Colonic mucosa (tissue), 4 donors: ENCODE data around the gene CAMTA1. TPM values are rescaled to one million over a fixed set of nuclear protein-coding genes. Genes with fewer than 3 reads are reported as not detected.

Experiments used
- DNase-seq: peaks from one replicate; pipeline ENCODE4 v3.0.0-alpha.2; 2020
- H3K27ac ChIP-seq: fragments of 200-600 bp; one replicate; pipeline ENCODE4 v1.8.0; 2021
- H3K27me3 ChIP-seq: fragments of 200-600 bp; one replicate; pipeline ENCODE4 v1.8.0; 2021
- H3K36me3 ChIP-seq: fragments of 200-600 bp; one replicate; pipeline ENCODE4 v1.8.0; 2021
- H3K4me1 ChIP-seq: fragments of 200-600 bp; one replicate; pipeline ENCODE4 v1.8.0; 2021; ENCODE audit warnings: mild to moderate bottlenecking
- H3K4me3 ChIP-seq: fragments of 200-600 bp; one replicate; pipeline ENCODE4 v1.8.0; 2021
- H3K9ac ChIP-seq, 2 donors: one replicate each; pipeline ENCODE4 v1.7.0; 2013; ENCODE audit warnings: control low read depth in 2 of 2, low read depth in 2 of 2, low read length in 2 of 2
- H3K9me3 ChIP-seq: fragments of 200-600 bp; one replicate; pipeline ENCODE4 v1.8.0; 2021
- intact Hi-C: fragments of 100-400 bp; cut with DNase I; formaldehyde crosslinking; loops from one replicate; pipeline ENCODE4 v1.14.1; 2022
- total RNA-seq, 2 donors: library from RNA; stranded (reverse); fragmentation: NEBNext Ultra II Directional in 1 of 2; extraction: Animal tissue kit (Norgen Biotek cat#: 25700) in 1 of 2; gene quantifications; one replicate each; pipeline ENCODE4 v1.2.1, GENCODE V29; 2021
- TF ChIP-seq, protein P1 (sequence below): fragments of 200-600 bp; IDR thresholded peaks from one replicate; pipeline ENCODE4 v1.8.0; 2022; ENCODE audit warnings: antibody characterized with exemption, mild to moderate bottlenecking
- donor health status: healthy.
- donor health status: DM: no; HTN: no; CAD: no.
- donor health status: DM: no; HTN: no; CAD: no.

Gene CAMTA1
- total RNA-seq, 2 donors from 2014 or later, result 76.8 to 92.8 TPM

DNA sequence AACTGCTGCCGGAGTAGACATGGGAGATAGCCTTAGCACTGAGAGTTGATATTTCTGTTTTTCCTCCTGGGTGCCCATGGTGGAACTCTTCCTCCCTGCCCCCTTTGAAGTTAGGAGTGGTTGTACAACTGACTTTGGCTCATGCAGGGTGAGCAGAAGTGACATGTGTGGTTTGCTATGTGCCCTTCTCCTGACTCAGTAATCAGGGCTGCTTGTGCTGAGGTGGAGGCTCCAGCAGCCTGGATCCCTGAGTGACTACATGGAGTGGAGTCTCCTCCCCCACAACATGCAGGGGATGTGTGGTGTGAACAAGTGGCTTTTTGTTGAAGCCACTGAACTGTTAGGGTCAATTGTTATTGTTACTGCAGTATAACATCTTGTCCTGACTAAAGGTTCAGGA lies 261.6 kb downstream of the CAMTA1 start:
- DNase-seq, result no peak
- Histone ChIP-seq H3K27me3 (no peaks in the 10 kb centered on the region), H3K4me1 (no peaks in the 10 kb centered on the region), H3K9ac (no peak overlapping the region), H3K9me3 (no peaks in the 10 kb centered on the region), H3K27ac (no peak overlapping the region), H3K4me3 (no peak overlapping the region), H3K36me3 (no peaks in the 10 kb centered on the region)
- TF ChIP-seq, protein P1, sequence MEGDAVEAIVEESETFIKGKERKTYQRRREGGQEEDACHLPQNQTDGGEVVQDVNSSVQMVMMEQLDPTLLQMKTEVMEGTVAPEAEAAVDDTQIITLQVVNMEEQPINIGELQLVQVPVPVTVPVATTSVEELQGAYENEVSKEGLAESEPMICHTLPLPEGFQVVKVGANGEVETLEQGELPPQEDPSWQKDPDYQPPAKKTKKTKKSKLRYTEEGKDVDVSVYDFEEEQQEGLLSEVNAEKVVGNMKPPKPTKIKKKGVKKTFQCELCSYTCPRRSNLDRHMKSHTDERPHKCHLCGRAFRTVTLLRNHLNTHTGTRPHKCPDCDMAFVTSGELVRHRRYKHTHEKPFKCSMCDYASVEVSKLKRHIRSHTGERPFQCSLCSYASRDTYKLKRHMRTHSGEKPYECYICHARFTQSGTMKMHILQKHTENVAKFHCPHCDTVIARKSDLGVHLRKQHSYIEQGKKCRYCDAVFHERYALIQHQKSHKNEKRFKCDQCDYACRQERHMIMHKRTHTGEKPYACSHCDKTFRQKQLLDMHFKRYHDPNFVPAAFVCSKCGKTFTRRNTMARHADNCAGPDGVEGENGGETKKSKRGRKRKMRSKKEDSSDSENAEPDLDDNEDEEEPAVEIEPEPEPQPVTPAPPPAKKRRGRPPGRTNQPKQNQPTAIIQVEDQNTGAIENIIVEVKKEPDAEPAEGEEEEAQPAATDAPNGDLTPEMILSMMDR, result no peak
- intact Hi-C loops, result no loop called here

DNA sequence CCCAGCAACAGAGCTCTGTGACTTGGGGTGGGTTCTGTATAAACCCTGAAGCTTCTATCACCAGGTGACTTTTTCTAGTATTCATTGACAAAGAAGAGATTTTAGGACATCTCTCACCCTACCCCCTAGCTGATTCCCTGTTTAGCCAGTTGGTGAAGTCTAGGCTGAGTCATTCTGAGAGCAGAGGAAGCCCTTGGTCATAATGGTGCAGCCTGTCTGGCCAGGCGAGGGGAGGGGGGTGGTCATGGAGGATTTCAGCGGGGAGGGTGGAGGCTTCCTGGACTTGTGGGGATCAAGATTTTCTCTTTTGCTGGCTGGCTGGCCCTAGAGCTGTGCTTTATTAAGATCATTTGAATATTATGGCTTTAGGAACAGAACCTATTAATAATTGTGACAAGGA lies 262.6 kb downstream of the CAMTA1 start:
- no peak for DNase-seq
- Histone ChIP-seq H3K27me3 (no peaks in the 10 kb centered on the region), H3K27ac (no peak overlapping the region), H3K36me3 (no peaks in the 10 kb centered on the region), H3K4me3 (no peak overlapping the region), H3K4me1 (no peaks in the 10 kb centered on the region), H3K9ac (no peak overlapping the region), H3K9me3 (no peaks in the 10 kb centered on the region)
- TF ChIP-seq, protein P1, result no peak
- intact Hi-C loops, result no loop called here

DNA sequence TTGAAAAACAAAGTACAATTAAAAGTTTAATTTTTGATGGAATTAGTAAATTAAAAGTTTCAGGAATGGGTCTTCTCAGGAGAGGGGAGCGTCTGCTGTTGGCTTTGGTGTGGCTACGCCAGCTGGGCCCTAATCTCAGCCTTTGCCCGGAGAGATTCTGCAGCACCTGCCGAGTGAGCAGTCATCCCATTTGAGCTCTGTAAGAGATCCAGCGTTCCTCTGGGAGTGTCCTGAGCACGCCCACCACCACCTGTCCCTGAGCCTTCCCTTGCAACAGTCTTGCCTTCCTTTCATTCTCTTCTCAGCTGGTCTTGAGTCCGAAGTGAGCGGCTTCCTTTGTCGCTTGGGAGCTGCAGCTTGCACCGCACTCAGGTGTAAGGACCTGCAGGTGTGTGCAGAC lies 263.1 kb downstream of the CAMTA1 start:
- no peaks in the 10 kb centered on the region for H3K4me1 ChIP-seq
- no peaks in the 10 kb centered on the region for H3K9me3 ChIP-seq
- no peak for DNase-seq
- H3K9ac ChIP-seq, result no peak overlapping the region
- H3K27ac ChIP-seq, result no peak overlapping the region
- TF ChIP-seq, protein P1, result no peak
- H3K4me3 ChIP-seq, result no peak overlapping the region
- intact Hi-C loops, result no loop called here
- no peaks in the 10 kb centered on the region for H3K36me3 ChIP-seq
- no peaks in the 10 kb centered on the region for H3K27me3 ChIP-seq

DNA sequence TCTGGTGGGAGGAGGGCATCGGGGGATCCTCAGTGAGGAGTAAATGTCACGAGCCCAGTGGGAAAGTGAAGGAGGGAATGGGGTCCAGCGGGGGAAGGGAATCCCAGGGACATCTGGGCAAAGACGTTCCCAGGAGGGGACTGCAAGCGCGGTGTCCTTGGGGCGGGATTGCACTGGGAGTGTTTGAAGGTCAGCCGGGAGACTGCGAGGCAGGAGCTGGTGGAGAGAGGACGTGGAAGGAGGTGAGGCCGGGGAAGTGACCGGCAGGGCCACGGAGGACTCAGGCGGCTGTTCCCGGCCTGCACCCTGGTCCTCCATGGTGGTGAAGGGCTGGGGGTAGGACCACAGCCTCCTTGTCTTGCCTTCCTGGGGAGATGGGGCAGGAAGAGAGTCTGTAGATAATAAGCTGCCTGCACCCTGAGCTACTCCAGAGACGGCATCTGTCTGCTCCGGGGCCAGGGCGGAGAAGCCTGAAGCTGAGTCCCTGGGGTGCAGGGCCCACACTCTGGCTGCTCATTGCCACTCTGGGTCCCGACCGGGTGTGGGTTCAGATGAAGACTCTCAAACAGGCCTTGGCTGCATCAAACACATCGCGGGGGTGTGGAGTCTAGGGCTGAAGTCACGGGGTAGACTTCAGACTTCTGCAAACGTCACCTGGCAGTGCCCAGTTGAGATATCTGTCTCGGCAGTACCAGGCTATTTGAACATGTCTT lies 264.8 kb downstream of the CAMTA1 start:
- H3K9me3 ChIP-seq, result no peaks in the 10 kb centered on the region
- no peaks in the 10 kb centered on the region for H3K36me3 ChIP-seq
- no peak overlapping the region for H3K4me3 ChIP-seq
- TF ChIP-seq, protein P1, result no peak
- no peak overlapping the region for H3K9ac ChIP-seq
- intact Hi-C loops, result no loop called here
- no peaks in the 10 kb centered on the region for H3K4me1 ChIP-seq
- H3K27ac ChIP-seq, result no peak overlapping the region
- no peak for DNase-seq
- no peaks in the 10 kb centered on the region for H3K27me3 ChIP-seq

DNA sequence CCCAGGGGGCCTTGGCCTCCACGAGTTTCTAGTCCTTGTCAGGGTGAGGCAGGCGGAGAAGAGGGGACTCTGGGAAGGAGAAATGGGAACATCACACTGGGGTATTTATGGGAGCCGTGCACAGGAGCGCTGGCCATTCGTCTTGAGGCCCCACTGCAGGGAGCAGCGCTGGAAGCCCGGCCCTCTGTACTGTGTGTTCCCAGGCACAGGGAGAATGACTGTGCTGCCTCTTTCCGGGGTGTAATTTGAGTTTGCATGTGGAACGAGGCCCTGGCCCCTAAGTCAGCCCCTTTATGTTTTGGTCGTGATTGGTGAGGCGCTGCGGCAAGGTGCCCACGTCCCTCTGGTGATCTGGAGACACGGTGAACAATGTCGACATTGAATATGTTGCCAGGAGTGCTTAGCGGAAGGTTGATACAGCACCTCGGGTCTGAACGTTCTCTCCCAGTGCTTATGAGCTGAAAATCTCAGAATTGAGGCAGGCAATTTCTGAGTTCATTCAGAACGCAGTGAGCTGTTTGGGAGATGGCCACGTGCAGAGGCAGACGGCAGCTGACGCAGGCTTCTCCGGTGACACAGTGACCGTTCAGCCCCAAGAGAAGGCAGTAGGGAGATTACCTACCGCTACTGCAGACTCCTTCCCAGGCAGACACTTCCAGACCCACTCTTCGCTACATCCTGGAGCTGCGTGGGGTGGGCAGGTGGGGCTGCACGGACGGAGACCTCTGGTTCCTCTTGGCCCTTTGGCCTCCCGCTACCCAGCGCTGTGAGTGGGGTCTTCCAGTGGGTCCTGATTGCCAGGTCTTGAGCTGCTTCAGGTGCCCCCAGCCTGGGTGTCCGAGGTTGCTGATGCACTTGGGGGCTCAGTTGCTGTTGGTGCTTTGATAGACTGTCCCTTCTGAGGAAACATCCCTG lies 265.8 kb downstream of the CAMTA1 start:
- Histone ChIP-seq H3K4me3 (no peak overlapping the region), H3K9me3 (no peaks in the 10 kb centered on the region), H3K27ac (no peak overlapping the region), H3K27me3 (no peaks in the 10 kb centered on the region), H3K36me3 (no peaks in the 10 kb centered on the region), H3K4me1 (no peaks in the 10 kb centered on the region), H3K9ac (no peak overlapping the region)
- intact Hi-C loops, result no loop called here
- TF ChIP-seq, protein P1, result no peak
- DNase-seq, result no peak
